DOHH2 (cell line): ENCODE results near the gene MOGAT1.

Source experiments
- H3F3A ChIP-seq: fragments of 200-600 bp; sonication (generic), shearing (Covaris generic); 2 replicates; pipeline ENCODE4 v1.6.0; 2016; ENCODE audit warnings: antibody characterized with exemption, mild to moderate bottlenecking; ENCODE audit not compliant: control insufficient read depth, insufficient read depth
- H3K27ac ChIP-seq: fragments of 200-600 bp; sonication (generic); 2 replicates; pipeline ENCODE4 v1.5.1; 2014; ENCODE audit warnings: low read depth, mild to moderate bottlenecking, low read length, moderate library complexity
- H3K27me3 ChIP-seq: fragments of 200-600 bp; sonication (generic); 2 replicates; pipeline ENCODE4 v1.6.1; 2014; ENCODE audit warnings: mild to moderate bottlenecking, low read length, mixed read lengths; ENCODE audit not compliant: control insufficient read depth
- H3K36me3 ChIP-seq: fragments of 200-600 bp; sonication (generic); 2 replicates; pipeline ENCODE4 v1.6.1; 2014; ENCODE audit warnings: mild to moderate bottlenecking, low read length, moderate library complexity, mixed read lengths; ENCODE audit not compliant: control insufficient read depth
- H3K4me1 ChIP-seq: fragments of 200-600 bp; sonication (generic); 2 replicates; pipeline ENCODE4 v1.6.1; 2014; ENCODE audit warnings: mild to moderate bottlenecking, low read length, mixed read lengths; ENCODE audit not compliant: control insufficient read depth
- H3K4me2 ChIP-seq: fragments of 200-600 bp; sonication (generic); 2 replicates; pipeline ENCODE4 v1.6.0; 2014; ENCODE audit warnings: mild to moderate bottlenecking, low read length, moderate library complexity
- H3K4me3 ChIP-seq: fragments of 200-600 bp; sonication (generic); 2 replicates; pipeline ENCODE4 v1.5.1; 2014; ENCODE audit warnings: mild to moderate bottlenecking, low read length, mixed read lengths
- H3K79me2 ChIP-seq: fragments of 200-600 bp; sonication (generic); 2 replicates; pipeline ENCODE4 v1.6.1; 2014; ENCODE audit warnings: mild to moderate bottlenecking, low read length, mixed read lengths; ENCODE audit not compliant: control insufficient read depth
- H3K9me2 ChIP-seq: fragments of 200-600 bp; sonication (generic); replicated peaks from 2 replicates; pipeline ENCODE4 v1.6.1; 2014; ENCODE audit warnings: mild to moderate bottlenecking, low read length, mixed read lengths; ENCODE audit not compliant: control insufficient read depth
- H3K9me3 ChIP-seq: fragments of 200-600 bp; sonication (generic); 2 replicates; pipeline ENCODE4 v1.6.1; 2014; ENCODE audit warnings: antibody characterized with exemption, low read length, mixed read lengths; ENCODE audit not compliant: control insufficient read depth, insufficient read depth
- H4K20me1 ChIP-seq: fragments of 200-600 bp; sonication (generic); 2 replicates; pipeline ENCODE4 v1.6.0; 2014; ENCODE audit warnings: low read depth, mild to moderate bottlenecking, antibody characterized with exemption, low read length, moderate library complexity; ENCODE audit not compliant: control insufficient read depth, insufficient read depth
- EZH2phosphoT487 ChIP-seq: fragments of 200-600 bp; sonication (generic); IDR thresholded peaks from 2 replicates; pipeline ENCODE4 v1.6.1; 2017; ENCODE audit warnings: borderline replicate concordance, mild to moderate bottlenecking, antibody characterized with exemption, low read length, moderate library complexity, mixed read lengths
- TF ChIP-seq, protein P1 (sequence below): fragments of 200-600 bp; sonication (generic); IDR thresholded peaks from one replicate; pipeline ENCODE4 v1.5.1; 2014; ENCODE audit warnings: antibody characterized with exemption, mild to moderate bottlenecking, low read depth, low read length; ENCODE audit not compliant: poor library complexity, severe bottlenecking

MOGAT1 gene

DNA sequence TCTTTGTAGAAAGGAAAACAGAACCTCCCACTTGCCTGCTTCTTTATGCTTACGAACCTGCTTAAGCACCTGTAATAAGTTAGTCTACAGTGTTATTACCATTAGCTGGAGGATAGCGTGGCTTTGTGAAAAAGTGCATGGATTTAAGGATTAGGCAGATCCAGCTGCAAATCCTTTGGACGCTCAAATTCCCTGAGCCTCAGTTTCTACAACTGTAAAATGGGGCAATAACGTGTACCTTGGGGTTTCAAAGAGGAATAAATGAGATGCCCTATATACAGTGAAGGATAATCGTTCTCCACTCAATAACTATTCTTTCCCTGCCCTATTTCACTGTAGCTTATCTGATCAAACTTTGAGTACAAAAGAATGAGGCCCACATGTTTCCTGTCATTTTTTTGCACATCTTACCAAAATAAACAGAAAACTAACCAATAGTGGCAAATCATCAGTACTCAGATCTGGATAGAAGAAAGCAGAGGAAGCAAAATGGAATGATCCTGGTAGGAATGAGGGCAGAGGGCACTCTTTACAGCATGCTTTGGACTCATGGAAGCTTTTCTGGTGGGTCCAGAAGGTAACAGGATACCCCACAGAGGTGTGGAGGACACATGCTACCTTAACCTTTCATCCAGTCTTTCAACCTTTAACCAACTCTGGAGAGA lies 14.8 kb downstream of the MOGAT1 start:
- H3K4me1 ChIP-seq, result peaks cover 3% of the 10 kb centered on the region; the same call in 1 of the 2 replicates
- H3K27ac ChIP-seq, result no peak overlapping the region
- H3K27me3 ChIP-seq, result peaks cover 17% of the 10 kb centered on the region
- H3K4me2 ChIP-seq, result no peak overlapping the region
- H3K4me3 ChIP-seq, result no peak overlapping the region
- no peaks in the 10 kb centered on the region for H3K9me2 ChIP-seq
- H3F3A ChIP-seq, result no peaks in the 10 kb centered on the region
- TF ChIP-seq, protein P1, sequence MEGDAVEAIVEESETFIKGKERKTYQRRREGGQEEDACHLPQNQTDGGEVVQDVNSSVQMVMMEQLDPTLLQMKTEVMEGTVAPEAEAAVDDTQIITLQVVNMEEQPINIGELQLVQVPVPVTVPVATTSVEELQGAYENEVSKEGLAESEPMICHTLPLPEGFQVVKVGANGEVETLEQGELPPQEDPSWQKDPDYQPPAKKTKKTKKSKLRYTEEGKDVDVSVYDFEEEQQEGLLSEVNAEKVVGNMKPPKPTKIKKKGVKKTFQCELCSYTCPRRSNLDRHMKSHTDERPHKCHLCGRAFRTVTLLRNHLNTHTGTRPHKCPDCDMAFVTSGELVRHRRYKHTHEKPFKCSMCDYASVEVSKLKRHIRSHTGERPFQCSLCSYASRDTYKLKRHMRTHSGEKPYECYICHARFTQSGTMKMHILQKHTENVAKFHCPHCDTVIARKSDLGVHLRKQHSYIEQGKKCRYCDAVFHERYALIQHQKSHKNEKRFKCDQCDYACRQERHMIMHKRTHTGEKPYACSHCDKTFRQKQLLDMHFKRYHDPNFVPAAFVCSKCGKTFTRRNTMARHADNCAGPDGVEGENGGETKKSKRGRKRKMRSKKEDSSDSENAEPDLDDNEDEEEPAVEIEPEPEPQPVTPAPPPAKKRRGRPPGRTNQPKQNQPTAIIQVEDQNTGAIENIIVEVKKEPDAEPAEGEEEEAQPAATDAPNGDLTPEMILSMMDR, result no peak
- no peak for TF ChIP-seq EZH2phosphoT487
- H4K20me1 ChIP-seq, result no peaks in the 10 kb centered on the region
- H3K9me3 ChIP-seq, result no peaks in the 10 kb centered on the region
- H3K36me3 ChIP-seq, result no peaks in the 10 kb centered on the region
- no peaks in the 10 kb centered on the region for H3K79me2 ChIP-seq

DNA sequence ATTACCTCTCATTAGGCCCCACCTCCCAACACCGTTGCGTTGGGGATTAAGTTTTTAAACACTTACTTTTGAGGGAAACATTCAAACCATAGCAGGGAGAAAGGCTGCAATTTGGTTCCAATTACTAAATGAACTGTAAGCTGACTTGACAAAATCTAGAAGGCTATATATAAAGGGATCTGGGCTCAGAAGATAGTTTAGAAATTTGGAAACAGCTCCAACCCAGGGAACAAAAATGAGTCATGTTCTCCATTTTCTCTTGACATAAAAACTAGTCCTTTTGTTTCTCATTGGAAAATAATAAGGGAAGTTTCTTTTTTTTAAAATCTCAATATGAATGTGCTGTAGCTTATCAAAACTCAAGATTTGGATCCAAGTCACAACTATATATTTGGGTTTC lies 17.5 kb downstream of the MOGAT1 start:
- Histone ChIP-seq H3K27ac (no peak overlapping the region), H3K9me2 (no peaks in the 10 kb centered on the region), H3K79me2 (no peaks in the 10 kb centered on the region), H3K4me2 (no peak overlapping the region), H4K20me1 (no peaks in the 10 kb centered on the region), H3K27me3 (peaks cover 14% of the 10 kb centered on the region; the same call in 1 of the 2 replicates), H3K4me1 (peaks cover 3% of the 10 kb centered on the region; the same call in 1 of the 2 replicates), H3K36me3 (no peaks in the 10 kb centered on the region), H3K9me3 (no peaks in the 10 kb centered on the region), H3F3A (no peaks in the 10 kb centered on the region), H3K4me3 (no peak overlapping the region)
- TF ChIP-seq EZH2phosphoT487, result no peak
- TF ChIP-seq, protein P1, result no peak

DNA sequence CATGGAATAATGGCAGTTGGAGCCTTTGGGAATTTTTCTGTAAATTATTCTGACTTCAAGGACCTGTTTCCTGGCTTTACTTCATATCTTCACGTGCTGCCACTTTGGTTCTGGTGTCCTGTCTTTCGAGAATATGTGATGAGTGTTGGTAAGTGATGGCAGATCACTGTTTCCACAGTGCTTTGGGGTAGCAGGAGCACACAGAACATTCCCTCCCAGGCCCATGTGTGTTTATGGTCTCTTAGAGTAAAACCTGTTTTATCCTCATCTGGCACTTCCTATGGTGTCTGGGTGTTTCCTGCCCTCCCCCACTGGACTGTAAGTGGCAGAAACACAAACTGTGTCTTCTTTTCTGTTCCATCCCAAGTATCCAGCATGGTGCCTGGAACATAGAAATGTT lies 17.9 kb downstream of the MOGAT1 start:
- Histone ChIP-seq H4K20me1 (no peaks in the 10 kb centered on the region), H3K9me3 (no peaks in the 10 kb centered on the region), H3K4me3 (no peak overlapping the region), H3F3A (no peaks in the 10 kb centered on the region), H3K4me1 (peaks cover 3% of the 10 kb centered on the region; the same call in 1 of the 2 replicates), H3K9me2 (no peaks in the 10 kb centered on the region), H3K79me2 (no peaks in the 10 kb centered on the region), H3K36me3 (no peaks in the 10 kb centered on the region), H3K27me3 (peaks cover 14% of the 10 kb centered on the region; the same call in 1 of the 2 replicates), H3K27ac (no peak overlapping the region), H3K4me2 (no peak overlapping the region)
- TF ChIP-seq EZH2phosphoT487, result no peak
- TF ChIP-seq, protein P1, result no peak
